ENCODE data around the gene C16orf54.

GRCh38 chr16:29734786-29735185 lies 11.0 kb downstream of the C16orf54 start:
- TF ChIP-seq CTCF (conservative IDR thresholded peaks at IDR 0.05; ENCODE audit: low read depth, low read length) = no peak
- TF ChIP-seq POLR2A (IDR thresholded peaks at IDR 0.05; ENCODE audit: low read depth, low read length) = no peak
- TF ChIP-seq FOS (IDR thresholded peaks at IDR 0.05; ENCODE audit: low read depth, low read length) = no peak
- TF ChIP-seq BHLHE40 (IDR thresholded peaks at IDR 0.05; ENCODE audit: low read depth, low read length) = no peak

Data from IMR-90 (cell line).